Sigmoid colon (tissue), 4 donors: ENCODE measurements around the gene FHOD3.

Experiments used
- POLR2A ChIP-seq, 2 donors: fragments of 450-650 bp; IDR thresholded peaks; one replicate each; pipeline ENCODE4 v1.6.1; 2016; ENCODE audit warnings: antibody characterized with exemption in 2 of 2, mild to moderate bottlenecking in 2 of 2, moderate library complexity in 2 of 2
- POLR2AphosphoS5 ChIP-seq, 4 donors: sonication (generic); formaldehyde crosslinking; IDR thresholded peaks; one replicate each; pipeline ENCODE4 v1.6.1; 2017; ENCODE audit warnings: antibody characterized with exemption in 4 of 4
- TF ChIP-seq, protein P1 (sequence below), 4 experiments: fragments of 450-650 bp in 3 of 4; fragments of 200-600 bp in 1 of 4; IDR thresholded peaks; one replicate each; pipeline ENCODE4 v1.5.1; 2016 to 2019; ENCODE audit warnings: antibody characterized with exemption in 4 of 4, mild to moderate bottlenecking in 3 of 4, moderate library complexity in 2 of 4

- no peak for TF ChIP-seq POLR2A (IDR thresholded peaks at IDR 0.05)
- TF ChIP-seq, protein P1, sequence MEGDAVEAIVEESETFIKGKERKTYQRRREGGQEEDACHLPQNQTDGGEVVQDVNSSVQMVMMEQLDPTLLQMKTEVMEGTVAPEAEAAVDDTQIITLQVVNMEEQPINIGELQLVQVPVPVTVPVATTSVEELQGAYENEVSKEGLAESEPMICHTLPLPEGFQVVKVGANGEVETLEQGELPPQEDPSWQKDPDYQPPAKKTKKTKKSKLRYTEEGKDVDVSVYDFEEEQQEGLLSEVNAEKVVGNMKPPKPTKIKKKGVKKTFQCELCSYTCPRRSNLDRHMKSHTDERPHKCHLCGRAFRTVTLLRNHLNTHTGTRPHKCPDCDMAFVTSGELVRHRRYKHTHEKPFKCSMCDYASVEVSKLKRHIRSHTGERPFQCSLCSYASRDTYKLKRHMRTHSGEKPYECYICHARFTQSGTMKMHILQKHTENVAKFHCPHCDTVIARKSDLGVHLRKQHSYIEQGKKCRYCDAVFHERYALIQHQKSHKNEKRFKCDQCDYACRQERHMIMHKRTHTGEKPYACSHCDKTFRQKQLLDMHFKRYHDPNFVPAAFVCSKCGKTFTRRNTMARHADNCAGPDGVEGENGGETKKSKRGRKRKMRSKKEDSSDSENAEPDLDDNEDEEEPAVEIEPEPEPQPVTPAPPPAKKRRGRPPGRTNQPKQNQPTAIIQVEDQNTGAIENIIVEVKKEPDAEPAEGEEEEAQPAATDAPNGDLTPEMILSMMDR (IDR thresholded peaks at IDR 0.05), result no peak
- TF ChIP-seq POLR2AphosphoS5 (IDR thresholded peaks at IDR 0.05), result no peak
Measured at GRCh38 chr18:36338403-36338933, 41.0 kb downstream of the FHOD3 start.
